GM18870 (cell line): ENCODE results near the gene GPR146.

Experiments used
- ATAC-seq: cut with Tn5 transposase; IDR thresholded peaks from one replicate; pipeline ENCODE4 v1.9.1; 2021; ENCODE audit warnings: moderate library complexity; ENCODE audit not compliant: unreplicated experiment

Gene GPR146

GRCh38 chr7:1011297-1012003 is 32.9 kb upstream of the GPR146 start:
- no peak for ATAC-seq

- ATAC-seq = no peak
Observed at GRCh38 chr7:1012004-1012715, 32.2 kb upstream of the GPR146 start.

GRCh38 chr7:1012716-1013095 is 31.6 kb upstream of the GPR146 start:
- no peak for ATAC-seq

GRCh38 chr7:1013581-1013980 is 30.8 kb upstream of the GPR146 start:
- ATAC-seq = no peak

GRCh38 chr7:1014681-1015080 is 29.7 kb upstream of the GPR146 start:
- no peak for ATAC-seq

GRCh38 chr7:1015196-1016121 is 28.9 kb upstream of the GPR146 start:
- ATAC-seq = no peak

GRCh38 chr7:1016577-1017531 is 27.5 kb upstream of the GPR146 start:
- ATAC-seq = no peak

- ATAC-seq = no peak
Observed at GRCh38 chr7:1017586-1018333, 26.6 kb upstream of the GPR146 start.

GRCh38 chr7:1018334-1018695 is 26.0 kb upstream of the GPR146 start:
- ATAC-seq = no peak

GRCh38 chr7:1019255-1019785 is 25.0 kb upstream of the GPR146 start:
- no peak for ATAC-seq

GRCh38 chr7:1019789-1020610 is 24.3 kb upstream of the GPR146 start:
- ATAC-seq = no peak

- ATAC-seq = no peak
Observed at GRCh38 chr7:1020849-1021251, 23.5 kb upstream of the GPR146 start.

GRCh38 chr7:1021366-1021765 is 23.0 kb upstream of the GPR146 start:
- no peak for ATAC-seq

- no peak for ATAC-seq
Observed at GRCh38 chr7:1021931-1022330, 22.4 kb upstream of the GPR146 start.

GRCh38 chr7:1022356-1022755 is 22.0 kb upstream of the GPR146 start:
- no peak for ATAC-seq

GRCh38 chr7:1022801-1023465 is 21.4 kb upstream of the GPR146 start:
- no peak for ATAC-seq

GRCh38 chr7:1024331-1024841 is 20.0 kb upstream of the GPR146 start:
- ATAC-seq = peak; percentile 66
